ENCODE measurements around the gene SIGMAR1.

GRCh38 chr9:34644766-34645314 lies 7.3 kb upstream of the SIGMAR1 start:
- TF ChIP-seq CTCF (IDR thresholded peaks at IDR 0.05 in 4 of 5, conservative IDR thresholded peaks at IDR 0.05 in 1 of 5) (no peak), POLR2A (IDR thresholded peaks at IDR 0.05) (no peak)

Data from gastrocnemius medialis (tissue), 4 donors.